NK-92 (cell line): ENCODE results near the gene SPATA31A1.
"Not testable (repeated sequence)": the region's sequence is repeated elsewhere in the genome, so short reads cannot be mapped to it uniquely, and the experiment has no call there.

Experiments
- DNase-seq: peaks from one replicate; lab custom pipeline; 2025; ENCODE audit not compliant: unreplicated experiment; lab: John Stamatoyannopoulos, UW

The SPATA31A1 gene

DNA sequence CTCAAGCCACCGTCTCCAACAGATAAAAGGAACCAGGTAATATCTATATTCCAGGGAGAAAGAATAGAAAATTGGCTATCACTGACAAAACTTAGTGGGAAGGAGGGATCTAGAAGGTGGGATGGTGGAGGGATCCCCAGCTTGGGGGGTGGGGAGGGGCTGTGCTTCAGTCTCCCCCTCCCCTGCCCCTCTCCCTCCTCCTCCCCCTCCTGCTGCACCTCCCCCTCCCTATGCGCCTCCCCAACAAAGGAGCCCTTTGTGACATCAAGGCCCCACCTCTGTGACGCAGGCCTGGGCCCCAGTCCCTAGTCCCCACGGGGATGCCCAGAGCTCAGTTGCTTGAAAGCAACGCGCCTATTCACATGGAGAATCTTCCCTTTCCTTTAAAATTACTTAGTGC lies at the start of gene SPATA31A1:
Gene SPATA31A1 (plus strand): TSS at position 301 of the 400 bp plus-strand sequence. CDS start 62 bp downstream, at position 363.
- not testable (repeated sequence) for DNase-seq

DNA sequence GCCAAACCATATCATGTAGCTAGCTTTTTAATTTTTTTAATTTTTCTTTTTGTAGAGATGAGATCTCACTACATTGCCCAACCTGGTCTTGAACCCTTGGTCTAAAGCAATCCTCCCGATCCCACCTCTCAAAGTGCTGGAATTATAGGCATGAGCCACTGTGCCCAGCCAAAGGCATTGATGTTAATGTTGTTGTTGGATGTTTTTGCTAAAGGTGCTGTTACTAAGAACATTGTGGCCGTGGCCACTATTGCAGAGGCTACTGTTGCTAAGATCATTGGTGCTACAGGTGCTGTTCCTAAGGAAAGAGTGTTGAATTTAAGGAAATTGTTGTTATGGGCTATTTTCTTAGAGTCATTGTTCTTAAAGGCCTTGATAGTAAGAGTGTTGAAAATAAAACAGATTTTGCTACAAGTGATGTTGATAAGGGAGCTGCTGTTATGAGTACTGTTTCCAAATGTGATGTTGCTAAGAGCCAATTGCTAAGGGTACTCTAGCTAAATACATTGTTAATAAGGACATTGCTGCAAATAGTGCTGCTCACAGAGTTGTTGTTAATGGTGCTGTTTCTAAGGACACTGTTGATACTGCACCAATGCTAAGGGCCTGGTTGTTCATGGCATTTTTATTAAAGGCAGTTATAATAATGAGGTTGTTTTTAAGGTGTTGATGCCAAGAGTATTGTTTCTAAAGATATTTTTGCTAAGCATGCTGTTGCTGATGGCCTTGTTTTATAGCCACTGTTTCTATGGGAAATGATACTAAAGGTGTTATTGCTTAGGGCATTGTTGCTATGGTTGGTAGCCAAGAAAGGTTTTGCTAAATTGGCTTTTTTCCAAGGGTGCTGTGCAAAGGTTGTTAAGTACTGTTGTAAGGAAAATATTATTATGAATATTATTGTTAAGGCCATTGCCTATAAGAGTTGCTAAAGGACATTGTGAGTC lies 52.1 kb downstream of the SPATA31A1 start:
- not testable (repeated sequence) for DNase-seq

DNA sequence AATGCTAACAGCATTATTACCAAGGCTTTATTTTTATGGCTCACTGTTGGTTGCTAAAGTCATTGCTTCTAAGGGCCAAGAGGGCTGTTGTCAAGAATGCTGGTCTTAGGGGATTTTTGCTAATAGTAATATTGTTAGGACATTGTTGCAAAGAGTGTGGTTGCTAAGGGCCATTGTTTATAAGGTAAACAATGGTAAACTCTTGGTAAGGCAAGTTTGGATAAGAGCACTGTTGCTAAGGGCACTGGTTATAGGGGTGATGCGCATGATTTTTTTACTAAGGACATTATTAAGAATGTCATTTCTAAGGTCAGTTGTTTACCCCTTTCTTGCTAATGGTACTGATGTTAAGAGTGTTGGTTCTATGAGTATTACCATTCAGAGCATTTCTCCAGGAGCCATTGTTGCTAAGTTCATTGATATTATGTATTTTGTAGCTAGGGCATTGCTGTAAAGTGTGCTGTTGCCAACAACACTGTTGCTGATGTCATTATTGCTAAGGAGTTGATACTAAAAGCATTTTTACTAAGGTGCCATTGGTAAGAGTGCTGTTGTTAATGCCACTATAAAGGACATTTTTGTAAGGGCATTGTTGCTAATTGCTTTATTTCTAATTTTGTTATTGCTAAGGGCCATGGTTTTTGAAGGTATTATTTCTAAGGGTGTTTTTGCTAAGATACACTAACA lies 55.9 kb downstream of the SPATA31A1 start:
- DNase-seq: not testable (repeated sequence)
